Osteocyte (in vitro differentiated cells): ENCODE data around the gene NHP2. TPM values are rescaled to one million over a fixed set of nuclear protein-coding genes. Genes with fewer than 3 reads are reported as not detected.

ENCODE experiments used
- DNase-seq: peaks from one replicate; pipeline ENCODE4 v3.0.0; 2021; ENCODE audit warnings: mixed read lengths; ENCODE audit not compliant: unreplicated experiment; ENCODE audit errors: extremely low spot score
- H3K27ac Mint-ChIP-seq: one replicate; pipeline ENCODE4 v1.8.0; 2021; ENCODE audit warnings: mild to moderate bottlenecking, mixed read lengths; ENCODE audit not compliant: unreplicated experiment
- H3K27me3 Mint-ChIP-seq: one replicate; pipeline ENCODE4 v1.8.0; 2021; ENCODE audit warnings: mixed read lengths; ENCODE audit not compliant: unreplicated experiment
- H3K36me3 Mint-ChIP-seq: one replicate; pipeline ENCODE4 v1.8.0; 2021; ENCODE audit warnings: mixed read lengths; ENCODE audit not compliant: unreplicated experiment
- H3K4me1 Mint-ChIP-seq: one replicate; pipeline ENCODE4 v1.8.0; 2021; ENCODE audit warnings: mixed read lengths; ENCODE audit not compliant: unreplicated experiment
- H3K4me3 Mint-ChIP-seq: one replicate; pipeline ENCODE4 v1.8.0; 2021; ENCODE audit warnings: mild to moderate bottlenecking, moderate library complexity, mixed read lengths; ENCODE audit not compliant: unreplicated experiment
- H3K9me3 Mint-ChIP-seq: one replicate; pipeline ENCODE4 v1.8.0; 2021; ENCODE audit warnings: mixed read lengths; ENCODE audit not compliant: unreplicated experiment
- long read RNA-seq: library from polyadenylated mRNA; unstranded; transcript quantifications from one replicate; pipeline ENCODE4 v2.0.0, GENCODE V29; 2021
- total RNA-seq: library from RNA; stranded (reverse); gene quantifications from 2 replicates; pipeline ENCODE4 v1.2.1, GENCODE V29; 2021
- TF ChIP-seq, protein P1 (sequence below): fragments of 200-600 bp; sonication (generic); IDR thresholded peaks from 2 replicates; pipeline ENCODE4 v1.5.0; 2021; ENCODE audit warnings: antibody characterized with exemption, mild to moderate bottlenecking, moderate library complexity

Gene NHP2
- 91.0 and 94.2 TPM in 2 replicates for total RNA-seq
- long read RNA-seq, transcript NHP2-201 (4 exons, 865 nt) = major isoform, 29 of 33 reads
- long read RNA-seq, partial matches to known transcripts = 0 of 33 reads
- long read RNA-seq, other reads (novel, unspliced or antisense) = 1 of 33 reads

DNA sequence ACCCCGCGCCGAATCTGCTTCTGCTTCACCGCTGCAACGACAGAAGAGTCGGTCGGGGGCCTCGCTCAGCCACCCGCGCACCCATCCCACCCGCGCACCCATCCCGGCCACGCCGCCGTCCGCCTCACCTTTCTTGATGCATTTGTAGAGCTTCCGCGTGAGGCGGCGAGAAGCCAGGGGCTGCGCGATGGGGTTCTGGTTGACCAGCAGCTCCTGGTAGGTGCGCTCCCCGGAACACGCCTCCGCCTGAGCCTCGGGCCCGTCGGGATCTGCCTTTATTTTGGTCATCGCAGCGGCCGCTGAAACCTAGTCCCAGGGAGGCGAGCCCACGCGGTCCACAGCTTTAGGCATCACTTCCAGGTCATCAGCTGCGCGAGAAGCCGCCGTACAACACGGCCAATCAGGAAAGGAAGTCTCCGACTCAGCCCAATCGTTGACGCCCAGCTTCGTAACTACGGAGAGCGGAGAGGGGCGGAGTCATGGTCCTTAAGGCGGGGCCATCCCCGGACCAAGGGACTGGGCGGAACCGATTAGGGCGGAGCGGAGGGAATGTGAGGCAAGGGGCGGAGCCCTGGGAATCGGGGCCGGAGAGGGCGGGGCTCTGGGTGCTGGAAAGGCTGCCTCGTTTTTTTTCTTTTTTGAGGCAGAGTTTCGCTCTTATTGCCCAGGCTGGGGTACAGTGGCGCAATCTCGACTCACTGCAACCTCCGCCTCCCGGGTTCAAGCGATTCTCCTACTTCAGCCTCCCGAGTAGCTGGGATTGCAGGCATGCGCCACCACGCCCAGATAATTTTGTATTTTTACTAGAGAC lies at the start of gene NHP2:
NHP2 (minus strand) TSS at position 356 of the 811 bp plus-strand sequence; CDS start at position 288, 68 bp downstream.
- no peaks in the 10 kb centered on the region for H3K27me3 Mint-ChIP-seq

DNA sequence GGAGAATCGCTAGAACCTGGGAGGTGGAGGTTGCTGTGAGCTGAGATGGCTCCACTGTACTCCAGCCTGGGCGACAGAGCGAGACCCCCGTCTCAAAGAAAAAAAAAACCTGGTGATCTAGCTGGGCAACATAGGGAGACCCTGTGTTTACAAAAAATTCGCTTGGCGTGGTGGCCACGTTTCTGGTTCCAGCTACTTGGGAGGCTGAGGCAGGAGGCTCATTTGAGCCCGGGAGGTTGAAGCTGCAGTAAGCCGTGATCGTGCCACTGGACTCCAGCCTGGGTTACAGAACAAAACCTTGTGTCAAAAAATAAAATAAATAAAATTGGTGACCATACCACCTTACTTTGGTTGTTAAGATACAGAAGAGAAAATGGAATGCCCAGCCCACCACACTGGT lies 48.9 kb upstream of the NHP2 start:
- no peak overlapping the region for H3K27ac Mint-ChIP-seq
- no peaks in the 10 kb centered on the region for H3K27me3 Mint-ChIP-seq
- peaks cover 34% of the 10 kb centered on the region for H3K4me1 Mint-ChIP-seq
- H3K4me3 Mint-ChIP-seq = no peak overlapping the region
- no peaks in the 10 kb centered on the region for H3K9me3 Mint-ChIP-seq
- TF ChIP-seq, protein P1, sequence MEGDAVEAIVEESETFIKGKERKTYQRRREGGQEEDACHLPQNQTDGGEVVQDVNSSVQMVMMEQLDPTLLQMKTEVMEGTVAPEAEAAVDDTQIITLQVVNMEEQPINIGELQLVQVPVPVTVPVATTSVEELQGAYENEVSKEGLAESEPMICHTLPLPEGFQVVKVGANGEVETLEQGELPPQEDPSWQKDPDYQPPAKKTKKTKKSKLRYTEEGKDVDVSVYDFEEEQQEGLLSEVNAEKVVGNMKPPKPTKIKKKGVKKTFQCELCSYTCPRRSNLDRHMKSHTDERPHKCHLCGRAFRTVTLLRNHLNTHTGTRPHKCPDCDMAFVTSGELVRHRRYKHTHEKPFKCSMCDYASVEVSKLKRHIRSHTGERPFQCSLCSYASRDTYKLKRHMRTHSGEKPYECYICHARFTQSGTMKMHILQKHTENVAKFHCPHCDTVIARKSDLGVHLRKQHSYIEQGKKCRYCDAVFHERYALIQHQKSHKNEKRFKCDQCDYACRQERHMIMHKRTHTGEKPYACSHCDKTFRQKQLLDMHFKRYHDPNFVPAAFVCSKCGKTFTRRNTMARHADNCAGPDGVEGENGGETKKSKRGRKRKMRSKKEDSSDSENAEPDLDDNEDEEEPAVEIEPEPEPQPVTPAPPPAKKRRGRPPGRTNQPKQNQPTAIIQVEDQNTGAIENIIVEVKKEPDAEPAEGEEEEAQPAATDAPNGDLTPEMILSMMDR = no peak
- DNase-seq = no peak
- peaks cover 17% of the 10 kb centered on the region for H3K36me3 Mint-ChIP-seq

More for the DNA sequence above, at the start of gene NHP2:
- H3K9me3 Mint-ChIP-seq = no peaks in the 10 kb centered on the region
- TF ChIP-seq, protein P1 = no peak
- H3K36me3 Mint-ChIP-seq = peaks cover 7% of the 10 kb centered on the region
- H3K27ac Mint-ChIP-seq = peak within 1 kb of the TSS; percentile 90
- H3K4me1 Mint-ChIP-seq = peaks cover 18% of the 10 kb centered on the region
- peak; percentile 99 for DNase-seq
- peak within 1 kb of the TSS; percentile 91 for H3K4me3 Mint-ChIP-seq

DNA sequence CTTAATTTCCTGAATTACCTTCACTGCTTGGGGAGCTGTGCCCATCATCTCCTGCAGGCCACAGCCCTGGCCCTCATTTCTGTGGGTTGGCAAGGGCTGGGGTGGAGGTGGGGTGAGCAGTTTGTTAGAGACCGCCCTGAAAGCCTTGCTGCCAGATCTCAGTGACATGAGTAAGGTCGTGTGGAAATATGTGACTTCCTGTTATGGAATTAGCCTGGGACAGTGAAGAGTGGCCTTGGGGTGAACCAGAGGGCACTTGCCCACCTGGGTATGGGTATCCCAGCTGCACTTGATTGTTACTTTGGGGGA lies 48.2 kb upstream of the NHP2 start:
- Mint-ChIP-seq H3K27ac (no peak overlapping the region), H3K36me3 (peaks cover 14% of the 10 kb centered on the region), H3K27me3 (no peaks in the 10 kb centered on the region), H3K4me1 (peaks cover 29% of the 10 kb centered on the region), H3K4me3 (no peak overlapping the region), H3K9me3 (no peaks in the 10 kb centered on the region)
- TF ChIP-seq, protein P1 = no peak
- DNase-seq = no peak

DNA sequence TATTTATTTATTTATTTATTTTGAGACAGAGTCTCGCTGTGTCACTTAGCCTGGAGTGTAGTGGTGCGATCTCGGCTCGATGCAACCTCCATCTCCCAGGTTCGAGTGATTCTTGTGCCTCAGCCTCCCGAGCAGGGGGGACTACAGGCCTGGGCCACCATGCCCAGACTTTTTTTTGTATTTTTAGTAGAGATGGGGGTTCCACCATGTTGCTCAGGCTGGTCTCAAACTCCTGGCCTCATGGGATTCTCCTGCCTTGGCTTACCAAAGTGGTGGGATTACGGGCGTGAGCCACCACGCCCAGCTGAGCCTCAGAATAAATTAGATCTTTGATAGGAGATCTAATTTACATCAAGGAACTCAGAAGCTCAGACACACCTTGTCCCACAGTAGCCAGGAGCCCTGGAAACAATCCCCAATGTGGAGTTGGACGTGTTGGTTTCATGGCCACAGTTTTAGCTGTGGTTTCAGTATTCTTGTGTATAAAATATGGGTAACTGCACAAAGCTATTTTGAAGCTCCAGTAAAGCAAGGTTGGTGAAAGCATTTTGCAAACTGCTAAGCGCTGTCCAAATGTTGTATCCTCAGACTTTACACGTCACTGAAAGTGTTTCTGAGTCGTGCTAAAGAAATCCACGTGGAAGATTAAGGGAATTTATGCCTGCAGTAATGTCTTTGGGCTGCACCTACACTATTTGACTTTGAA lies 47.7 kb upstream of the NHP2 start:
- Mint-ChIP-seq H3K27ac (no peak overlapping the region), H3K4me1 (peaks cover 26% of the 10 kb centered on the region), H3K4me3 (no peak overlapping the region), H3K36me3 (peaks cover 10% of the 10 kb centered on the region), H3K27me3 (no peaks in the 10 kb centered on the region), H3K9me3 (no peaks in the 10 kb centered on the region)
- TF ChIP-seq, protein P1 = no peak
- DNase-seq = no peak
